ENCODE data around the gene CNTNAP4. TPM values are rescaled to one million over a fixed set of nuclear protein-coding genes. Genes with fewer than 3 reads are reported as not detected.

The CNTNAP4 gene
- total RNA-seq, 1 donor from 2014 or later: not detected

DNA sequence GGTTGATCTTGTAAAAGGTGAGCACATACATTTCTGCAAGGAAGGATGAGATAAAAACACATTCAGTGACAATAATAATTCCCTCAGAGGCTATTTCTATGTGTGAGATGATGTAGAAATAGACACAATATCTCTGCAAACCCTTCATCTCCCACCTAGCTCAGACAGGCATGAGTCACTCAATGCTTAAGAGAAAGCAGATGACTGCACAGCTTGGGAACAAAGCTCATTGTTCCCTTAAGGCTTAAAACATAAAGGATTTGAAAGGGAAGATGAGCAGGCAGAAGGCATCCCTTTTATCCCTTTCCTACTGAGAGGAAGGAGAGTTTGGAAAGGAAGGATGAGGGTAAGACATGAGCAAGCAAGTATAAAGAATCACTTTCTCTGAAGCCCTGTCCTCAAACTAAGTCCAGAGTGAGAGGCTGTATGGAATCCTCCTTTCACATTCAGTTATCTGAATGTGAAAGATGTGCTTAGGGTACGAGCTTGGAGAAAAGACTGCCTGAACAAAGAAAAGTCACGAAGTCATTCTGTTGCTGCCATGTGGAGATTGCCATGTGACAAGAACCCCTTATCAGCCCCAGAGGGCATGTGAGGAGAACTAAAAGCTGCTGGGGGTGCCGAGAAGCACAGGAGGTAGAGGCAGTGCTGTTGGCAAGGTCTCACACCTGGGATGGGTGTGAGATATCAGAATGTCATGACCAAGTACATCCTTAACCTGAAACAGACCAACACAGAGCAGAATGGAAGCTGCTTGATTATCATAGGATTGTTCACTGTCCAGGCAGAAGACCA, 58.2 kb downstream of the CNTNAP4 start:
- no peaks in the 10 kb centered on the region for H3K36me3 Mint-ChIP-seq (ENCODE audit: low read depth)
- intact Hi-C loops (cut with micrococcal nuclease): no loop called here
- H3K4me3 Mint-ChIP-seq (ENCODE audit: low read depth): no peak overlapping the region
- H3K27ac Mint-ChIP-seq: no peak overlapping the region
- no peaks in the 10 kb centered on the region for H3K4me1 Mint-ChIP-seq (ENCODE audit: low read depth)
- no peak for DNase-seq (ENCODE audit: low spot score)
- peaks cover 10% of the 10 kb centered on the region for H3K9me3 Mint-ChIP-seq
- no peaks in the 10 kb centered on the region for H3K27me3 Mint-ChIP-seq (ENCODE audit: low read depth)

DNA sequence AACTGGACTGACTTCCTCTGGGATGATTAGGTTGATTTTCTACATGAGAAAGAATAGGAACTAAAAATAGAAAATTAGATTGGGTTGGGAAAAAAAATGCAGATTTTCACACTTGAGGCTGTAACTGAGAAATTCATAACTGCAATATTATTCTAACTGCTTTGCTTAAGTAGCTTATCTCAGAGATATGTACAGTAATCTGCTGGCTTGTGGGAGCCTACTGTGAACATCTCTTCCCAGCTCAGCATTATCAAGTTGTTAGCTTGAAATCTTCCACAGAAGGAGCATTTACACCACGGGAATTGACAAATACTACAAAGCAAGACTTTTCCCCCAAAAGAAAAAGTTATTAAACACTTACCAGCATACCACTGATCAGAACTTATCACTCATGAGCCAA, 58.9 kb downstream of the CNTNAP4 start:
- Mint-ChIP-seq H3K4me3 (ENCODE audit: low read depth) (no peak overlapping the region), H3K27me3 (ENCODE audit: low read depth) (no peaks in the 10 kb centered on the region), H3K4me1 (ENCODE audit: low read depth) (no peaks in the 10 kb centered on the region), H3K9me3 (peaks cover 13% of the 10 kb centered on the region), H3K36me3 (ENCODE audit: low read depth) (no peaks in the 10 kb centered on the region), H3K27ac (no peak overlapping the region)
- no peak for DNase-seq (ENCODE audit: low spot score)
- intact Hi-C loops (cut with micrococcal nuclease): no loop called here

DNA sequence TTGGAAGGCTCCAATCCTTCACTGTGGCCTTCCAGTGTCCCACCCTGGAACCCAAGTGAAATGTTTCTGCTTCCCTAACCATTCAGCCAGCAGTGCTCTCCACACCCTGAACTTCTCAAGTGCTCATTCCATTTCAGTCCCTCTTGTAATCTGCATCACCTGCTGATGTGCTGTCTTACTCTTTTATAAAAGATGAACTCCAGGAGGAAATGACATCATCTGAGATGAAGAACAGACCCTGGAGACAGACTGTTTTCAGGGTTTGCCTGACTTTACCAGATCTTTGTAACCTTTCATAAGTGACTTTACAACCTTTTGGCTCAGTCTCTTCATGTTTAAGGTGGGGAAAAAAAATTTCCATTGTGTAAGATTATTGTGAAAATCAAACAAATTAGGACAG, 61.3 kb downstream of the CNTNAP4 start:
- H3K36me3 Mint-ChIP-seq (ENCODE audit: low read depth): no peaks in the 10 kb centered on the region
- H3K4me3 Mint-ChIP-seq (ENCODE audit: low read depth): no peak overlapping the region
- H3K4me1 Mint-ChIP-seq (ENCODE audit: low read depth): no peaks in the 10 kb centered on the region
- no peak overlapping the region for H3K27ac Mint-ChIP-seq
- intact Hi-C loops (cut with micrococcal nuclease): no loop called here
- no peak for DNase-seq (ENCODE audit: low spot score)
- peaks cover 17% of the 10 kb centered on the region for H3K9me3 Mint-ChIP-seq
- no peaks in the 10 kb centered on the region for H3K27me3 Mint-ChIP-seq (ENCODE audit: low read depth)

DNA sequence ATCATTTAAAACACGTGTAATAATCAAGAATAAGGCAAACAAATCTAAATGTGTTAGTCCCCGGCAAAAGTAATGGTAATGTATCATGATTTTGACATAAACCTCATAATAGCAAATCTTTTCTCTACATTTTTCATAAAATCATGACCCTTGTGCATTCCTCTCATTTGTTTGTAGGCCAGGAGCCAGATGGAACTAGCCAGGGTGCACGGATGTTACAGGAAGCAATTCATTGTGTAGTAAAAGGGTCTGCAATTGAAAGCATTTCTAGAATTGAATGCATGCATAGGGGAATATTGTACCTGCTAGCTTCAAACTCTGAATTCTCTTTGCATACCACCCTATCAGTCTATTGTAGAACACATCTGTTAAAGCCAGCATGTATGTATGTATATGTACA, 66.6 kb downstream of the CNTNAP4 start:
- Mint-ChIP-seq H3K4me1 (ENCODE audit: low read depth) (no peaks in the 10 kb centered on the region), H3K9me3 (peaks cover 12% of the 10 kb centered on the region), H3K27me3 (ENCODE audit: low read depth) (no peaks in the 10 kb centered on the region), H3K27ac (no peak overlapping the region), H3K36me3 (ENCODE audit: low read depth) (no peaks in the 10 kb centered on the region), H3K4me3 (ENCODE audit: low read depth) (no peak overlapping the region)
- intact Hi-C loops (cut with micrococcal nuclease): no loop called here
- DNase-seq (ENCODE audit: low spot score): no peak

DNA sequence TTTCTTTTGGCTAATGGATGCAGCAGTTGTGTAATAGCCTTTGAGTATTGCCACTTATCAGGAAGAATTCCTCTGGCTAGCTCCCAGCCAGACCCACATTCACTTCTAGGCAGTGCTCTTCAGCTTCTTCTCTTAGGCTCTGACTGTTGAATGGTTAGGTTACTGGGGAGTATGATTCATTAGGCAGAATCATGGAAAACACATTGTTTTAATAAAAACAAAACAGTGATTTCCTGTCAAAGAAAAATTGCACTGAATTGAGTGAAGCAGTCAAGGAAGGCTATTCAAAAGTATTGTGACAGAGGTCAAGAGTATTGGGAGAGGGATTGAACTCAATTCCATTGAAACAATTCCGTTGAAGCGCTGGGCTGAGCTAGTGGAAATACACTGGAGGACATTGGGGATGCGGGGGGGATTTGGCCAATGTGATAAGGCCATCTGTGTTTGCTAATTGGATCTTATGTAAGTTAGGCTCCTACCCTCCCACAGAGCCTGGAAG, 68.0 kb downstream of the CNTNAP4 start:
- H3K27ac Mint-ChIP-seq: no peak overlapping the region
- no peaks in the 10 kb centered on the region for H3K36me3 Mint-ChIP-seq (ENCODE audit: low read depth)
- intact Hi-C loops (cut with micrococcal nuclease): no loop called here
- H3K9me3 Mint-ChIP-seq: peaks cover 12% of the 10 kb centered on the region
- no peaks in the 10 kb centered on the region for H3K4me1 Mint-ChIP-seq (ENCODE audit: low read depth)
- H3K27me3 Mint-ChIP-seq (ENCODE audit: low read depth): no peaks in the 10 kb centered on the region
- no peak for DNase-seq (ENCODE audit: low spot score)
- H3K4me3 Mint-ChIP-seq (ENCODE audit: low read depth): no peak overlapping the region

DNA sequence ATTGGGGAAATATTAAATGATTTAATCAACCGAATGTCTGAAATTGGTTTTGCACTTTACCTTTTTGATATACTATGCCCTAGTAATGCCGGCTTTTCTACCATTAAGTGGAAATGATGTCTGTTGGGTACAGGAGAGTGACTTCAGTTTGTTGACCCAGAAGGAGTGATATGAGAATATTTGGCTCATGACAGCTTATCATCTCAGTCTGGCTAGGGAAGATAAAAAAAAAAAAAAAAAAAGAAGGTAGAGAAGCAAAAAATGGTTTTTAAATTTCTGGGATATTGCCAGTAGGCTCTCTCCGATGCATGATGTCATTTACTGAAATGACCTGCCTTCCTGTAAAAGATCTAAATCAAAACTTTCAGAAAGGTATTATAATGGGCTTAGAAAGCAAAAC, 69.0 kb downstream of the CNTNAP4 start:
- DNase-seq (ENCODE audit: low spot score): no peak
- Mint-ChIP-seq H3K9me3 (peaks cover 9% of the 10 kb centered on the region), H3K36me3 (ENCODE audit: low read depth) (no peaks in the 10 kb centered on the region), H3K27ac (no peak overlapping the region), H3K27me3 (ENCODE audit: low read depth) (no peaks in the 10 kb centered on the region), H3K4me1 (ENCODE audit: low read depth) (no peaks in the 10 kb centered on the region), H3K4me3 (ENCODE audit: low read depth) (no peak overlapping the region)
- intact Hi-C loops (cut with micrococcal nuclease): no loop called here

DNA sequence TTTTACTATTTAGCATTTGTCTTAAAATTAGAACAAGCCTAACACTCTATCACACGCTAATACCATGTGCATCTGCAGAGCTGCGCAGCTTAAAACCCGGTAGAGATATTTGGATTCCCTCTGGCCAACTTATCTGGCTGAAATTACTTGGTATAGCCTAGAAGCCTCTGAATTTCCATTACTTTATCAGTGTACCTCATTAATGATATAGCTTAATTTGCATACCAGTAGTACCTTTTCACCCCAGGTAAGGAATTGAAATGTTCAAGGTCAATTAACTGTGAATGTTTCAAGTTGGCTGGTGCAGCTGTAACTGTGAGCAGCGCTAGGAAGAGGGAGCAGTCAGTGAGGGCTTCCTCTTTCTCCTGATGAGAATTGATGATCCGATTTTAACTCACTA, 74.2 kb downstream of the CNTNAP4 start:
- Mint-ChIP-seq H3K27ac (no peak overlapping the region), H3K4me3 (ENCODE audit: low read depth) (no peak overlapping the region), H3K27me3 (ENCODE audit: low read depth) (no peaks in the 10 kb centered on the region), H3K36me3 (ENCODE audit: low read depth) (no peaks in the 10 kb centered on the region), H3K9me3 (no peaks in the 10 kb centered on the region), H3K4me1 (ENCODE audit: low read depth) (no peaks in the 10 kb centered on the region)
- no peak for DNase-seq (ENCODE audit: low spot score)
- intact Hi-C loops (cut with micrococcal nuclease): no loop called here

DNA sequence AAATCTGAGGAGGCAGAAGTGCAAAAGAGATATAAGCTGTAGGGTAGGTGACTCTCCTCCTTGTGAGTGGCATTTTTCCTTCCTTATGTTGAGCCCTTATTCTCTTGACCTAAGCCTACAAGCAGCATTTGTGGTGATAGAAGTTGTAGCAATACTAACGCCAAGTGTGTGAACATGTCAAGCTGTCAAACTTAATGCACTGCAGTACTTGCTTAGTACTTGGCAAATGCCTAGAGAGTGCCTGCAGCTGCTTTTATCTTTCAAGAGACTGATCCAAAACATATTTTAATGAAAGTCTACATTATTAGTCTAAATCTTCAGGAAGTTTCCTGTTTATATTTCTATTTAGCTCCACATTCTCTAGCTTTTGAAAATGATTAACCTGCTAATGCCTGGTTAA, 83.2 kb downstream of the CNTNAP4 start:
- intact Hi-C loops (cut with micrococcal nuclease): no loop called here
- Mint-ChIP-seq H3K9me3 (peaks cover 9% of the 10 kb centered on the region), H3K36me3 (ENCODE audit: low read depth) (no peaks in the 10 kb centered on the region), H3K4me1 (ENCODE audit: low read depth) (no peaks in the 10 kb centered on the region), H3K4me3 (ENCODE audit: low read depth) (no peak overlapping the region), H3K27me3 (ENCODE audit: low read depth) (no peaks in the 10 kb centered on the region), H3K27ac (no peak overlapping the region)
- DNase-seq (ENCODE audit: low spot score): no peak

DNA sequence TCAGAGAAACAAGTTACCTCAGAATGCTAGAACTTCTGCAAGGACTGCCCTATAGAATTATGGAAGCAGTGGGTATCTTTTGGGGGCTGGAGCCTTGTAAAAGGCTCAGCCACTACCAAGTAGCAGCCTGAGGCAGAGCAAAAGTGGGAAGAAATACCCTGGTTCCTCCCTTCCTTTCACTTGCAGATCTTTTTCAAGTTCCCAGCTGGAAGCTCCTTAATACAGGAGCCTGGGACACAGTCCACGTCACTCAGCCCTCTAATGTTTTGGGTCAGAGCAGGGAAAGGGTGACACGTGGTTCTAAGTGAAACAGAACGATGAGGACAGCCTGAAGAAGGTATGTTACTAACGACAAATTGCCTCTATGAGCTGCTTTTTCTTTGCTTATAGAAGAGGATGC, 93.1 kb downstream of the CNTNAP4 start:
- H3K36me3 Mint-ChIP-seq (ENCODE audit: low read depth): no peaks in the 10 kb centered on the region
- no peak overlapping the region for H3K4me3 Mint-ChIP-seq (ENCODE audit: low read depth)
- no peak overlapping the region for H3K27ac Mint-ChIP-seq
- no peak for DNase-seq (ENCODE audit: low spot score)
- no peaks in the 10 kb centered on the region for H3K4me1 Mint-ChIP-seq (ENCODE audit: low read depth)
- peaks cover 8% of the 10 kb centered on the region for H3K9me3 Mint-ChIP-seq
- intact Hi-C loops (cut with micrococcal nuclease): no loop called here
- H3K27me3 Mint-ChIP-seq (ENCODE audit: low read depth): no peaks in the 10 kb centered on the region

DNA sequence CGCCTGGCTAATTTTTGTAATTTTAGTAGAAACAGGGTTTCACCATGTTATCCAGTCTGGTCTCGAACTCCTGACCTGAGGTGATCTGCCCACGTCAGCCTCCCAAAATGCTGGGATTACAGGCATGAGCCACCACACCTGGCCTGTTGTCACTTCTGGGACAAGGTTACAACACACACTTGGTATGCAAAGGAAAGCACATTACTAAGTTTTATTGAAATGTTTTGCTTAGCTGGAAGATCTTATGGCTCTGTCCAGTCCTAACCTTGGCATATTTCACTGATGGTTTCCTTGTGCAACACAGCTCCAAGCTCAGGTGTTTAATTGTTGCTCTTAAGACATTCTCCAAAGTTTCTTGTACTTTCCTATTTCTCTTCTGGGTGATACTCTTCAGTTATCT, 94.2 kb downstream of the CNTNAP4 start:
- no peaks in the 10 kb centered on the region for H3K27me3 Mint-ChIP-seq (ENCODE audit: low read depth)
- H3K9me3 Mint-ChIP-seq: peaks cover 13% of the 10 kb centered on the region
- H3K27ac Mint-ChIP-seq: no peak overlapping the region
- H3K4me3 Mint-ChIP-seq (ENCODE audit: low read depth): no peak overlapping the region
- H3K4me1 Mint-ChIP-seq (ENCODE audit: low read depth): no peaks in the 10 kb centered on the region
- H3K36me3 Mint-ChIP-seq (ENCODE audit: low read depth): no peaks in the 10 kb centered on the region
- DNase-seq (ENCODE audit: low spot score): no peak
- intact Hi-C loops (cut with micrococcal nuclease): no loop called here

DNA sequence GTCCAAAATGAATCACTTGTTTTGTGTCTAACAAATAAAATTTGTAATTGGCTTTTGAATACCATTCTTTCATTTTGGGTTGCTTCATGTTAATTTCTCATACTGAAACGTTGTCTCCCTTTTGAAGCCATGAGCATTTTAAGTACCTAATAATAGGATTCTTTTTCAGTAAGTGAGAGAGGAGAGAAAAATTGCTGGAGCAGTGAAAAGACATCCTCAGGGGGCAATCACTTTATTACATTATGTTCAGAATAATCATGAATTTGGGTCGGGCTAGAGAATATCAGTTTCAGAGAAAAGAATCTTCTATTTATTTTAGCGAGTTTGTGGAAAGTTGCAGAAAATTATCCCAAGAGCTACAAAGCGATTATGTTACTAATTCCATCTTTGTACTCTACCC, 96.8 kb downstream of the CNTNAP4 start:
- no peak for DNase-seq (ENCODE audit: low spot score)
- no peaks in the 10 kb centered on the region for H3K27me3 Mint-ChIP-seq (ENCODE audit: low read depth)
- H3K36me3 Mint-ChIP-seq (ENCODE audit: low read depth): no peaks in the 10 kb centered on the region
- H3K9me3 Mint-ChIP-seq: peaks cover 13% of the 10 kb centered on the region
- no peak overlapping the region for H3K27ac Mint-ChIP-seq
- no peak overlapping the region for H3K4me3 Mint-ChIP-seq (ENCODE audit: low read depth)
- intact Hi-C loops (cut with micrococcal nuclease): no loop called here
- H3K4me1 Mint-ChIP-seq (ENCODE audit: low read depth): no peaks in the 10 kb centered on the region

DNA sequence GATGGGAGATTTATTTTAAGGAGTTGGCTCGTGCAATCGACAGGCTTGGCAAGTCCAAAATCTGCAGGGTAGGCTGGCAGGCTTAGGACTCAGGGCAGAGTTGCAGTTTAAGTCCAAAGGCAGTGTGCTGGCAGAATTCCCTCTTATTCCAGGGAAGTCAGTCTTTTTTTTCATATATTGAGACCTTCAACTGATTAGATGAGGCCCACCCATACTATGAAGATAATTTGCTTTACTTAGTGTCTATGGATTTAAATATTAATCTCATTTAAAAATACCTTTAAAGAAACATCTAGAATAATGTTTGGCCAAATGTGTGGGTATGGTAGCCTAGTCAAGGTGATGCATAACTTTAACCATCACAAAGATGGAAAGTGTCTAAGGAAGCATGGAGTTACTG, 99.8 kb downstream of the CNTNAP4 start:
- Mint-ChIP-seq H3K4me3 (ENCODE audit: low read depth) (no peak overlapping the region), H3K4me1 (ENCODE audit: low read depth) (no peaks in the 10 kb centered on the region), H3K9me3 (peaks cover 17% of the 10 kb centered on the region), H3K27me3 (ENCODE audit: low read depth) (no peaks in the 10 kb centered on the region), H3K27ac (no peak overlapping the region), H3K36me3 (ENCODE audit: low read depth) (no peaks in the 10 kb centered on the region)
- intact Hi-C loops (cut with micrococcal nuclease): no loop called here
- DNase-seq (ENCODE audit: low spot score): no peak

DNA sequence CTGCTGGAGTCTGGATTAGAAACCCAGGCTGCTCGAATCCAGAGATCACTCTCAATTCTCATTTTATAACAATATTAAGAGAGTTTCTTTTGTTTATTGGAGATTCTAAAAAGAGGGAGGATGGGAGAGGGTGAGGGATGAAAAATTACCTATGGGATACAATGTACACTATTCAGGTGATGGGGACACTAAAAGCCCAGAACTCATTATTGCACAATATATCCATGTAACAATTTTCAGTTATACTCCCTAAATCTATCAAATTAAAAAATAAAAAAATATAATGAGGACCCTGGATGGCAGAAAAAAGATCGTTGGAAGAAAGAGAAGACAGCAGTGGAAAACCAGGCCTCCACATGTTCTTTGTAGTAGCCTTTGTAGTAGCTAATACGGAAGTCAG, 100.8 kb downstream of the CNTNAP4 start:
- Mint-ChIP-seq H3K27ac (no peak overlapping the region), H3K9me3 (peaks cover 17% of the 10 kb centered on the region), H3K36me3 (ENCODE audit: low read depth) (no peaks in the 10 kb centered on the region), H3K4me1 (ENCODE audit: low read depth) (no peaks in the 10 kb centered on the region), H3K27me3 (ENCODE audit: low read depth) (no peaks in the 10 kb centered on the region), H3K4me3 (ENCODE audit: low read depth) (no peak overlapping the region)
- DNase-seq (ENCODE audit: low spot score): no peak
- intact Hi-C loops (cut with micrococcal nuclease): no loop called here

DNA sequence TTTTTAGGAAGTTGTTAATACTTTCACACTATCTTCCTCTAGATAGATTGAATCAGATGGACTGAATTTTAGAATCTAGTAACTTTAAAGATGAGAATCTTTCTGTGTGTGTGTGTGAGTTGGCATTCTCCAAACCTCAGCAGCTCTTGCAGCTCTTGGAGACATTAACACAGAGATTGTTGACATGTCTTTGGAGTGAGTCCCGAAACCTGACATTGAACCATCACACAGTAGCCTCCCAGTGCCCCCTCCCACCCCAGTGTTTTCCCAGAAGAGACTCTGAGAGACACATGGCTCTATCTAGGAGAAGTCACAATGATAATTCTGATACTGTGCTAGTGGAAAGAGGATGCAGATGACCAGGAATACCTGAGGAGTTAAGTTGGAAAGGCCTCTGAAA, 103.9 kb downstream of the CNTNAP4 start:
- Mint-ChIP-seq H3K27ac (no peak overlapping the region), H3K36me3 (ENCODE audit: low read depth) (no peaks in the 10 kb centered on the region), H3K9me3 (peaks cover 5% of the 10 kb centered on the region), H3K4me1 (ENCODE audit: low read depth) (no peaks in the 10 kb centered on the region), H3K27me3 (ENCODE audit: low read depth) (no peaks in the 10 kb centered on the region), H3K4me3 (ENCODE audit: low read depth) (no peak overlapping the region)
- intact Hi-C loops (cut with micrococcal nuclease): no loop called here
- DNase-seq (ENCODE audit: low spot score): no peak
